Measurements from ENCODE around the gene ARPC2.

The ARPC2 gene

DNA sequence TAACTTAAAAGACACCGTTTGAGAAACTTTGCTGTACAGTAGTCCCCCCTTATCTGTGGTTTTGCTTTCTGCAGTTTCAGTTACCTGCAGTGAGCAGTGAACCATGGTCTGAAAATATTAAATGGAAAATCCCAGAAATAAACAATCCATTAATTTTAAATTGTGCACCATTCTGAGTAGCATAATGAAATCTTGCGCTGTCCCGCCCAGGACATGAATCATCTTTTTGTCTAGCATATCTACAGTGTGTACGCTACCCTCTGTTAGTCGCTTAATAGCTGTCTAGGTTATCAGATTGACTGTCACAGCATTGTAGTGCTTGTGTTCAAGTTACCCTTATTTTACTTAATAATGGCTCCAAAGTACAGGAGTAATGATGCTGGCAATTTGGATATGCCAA is 6.1 kb downstream of the ARPC2 start:
- Histone ChIP-seq H3K4me2 (ENCODE audit: low read depth, low read length, poor library complexity, severe bottlenecking) (peak overlapping the region; percentile 93), H3K9ac (ENCODE audit: low read depth, low read length, poor library complexity, severe bottlenecking) (peak overlapping the region; percentile 99), H3F3A (ENCODE audit: low read depth) (peaks cover 4% of the 10 kb centered on the region; the same call in 1 of the 2 replicates), H3K4me3 (ENCODE audit: low read length, poor library complexity, severe bottlenecking) (peak overlapping the region; percentile 87), H3K9me3 (ENCODE audit: insufficient read depth, low read depth, low read length) (no peaks in the 10 kb centered on the region), H3K27me3 (ENCODE audit: insufficient read depth, low read length, poor library complexity, severe bottlenecking) (no peaks in the 10 kb centered on the region), H3K79me2 (ENCODE audit: insufficient read depth, low read length) (peaks cover 100% of the 10 kb centered on the region), H4K20me1 (ENCODE audit: insufficient read depth, low read length, poor library complexity, severe bottlenecking) (peaks cover 77% of the 10 kb centered on the region), H3K36me3 (ENCODE audit: insufficient read depth, low read length) (peaks cover 40% of the 10 kb centered on the region; the same call in 1 of the 2 replicates), H3K4me1 (ENCODE audit: insufficient read depth, low read length, poor library complexity, severe bottlenecking) (peaks cover 69% of the 10 kb centered on the region), H3K9me2 (replicated peaks; ENCODE audit: low read depth, low read length) (no peaks in the 10 kb centered on the region), H2AFZ (ENCODE audit: low read length) (no peak overlapping the region)
- TF ChIP-seq, protein P1, sequence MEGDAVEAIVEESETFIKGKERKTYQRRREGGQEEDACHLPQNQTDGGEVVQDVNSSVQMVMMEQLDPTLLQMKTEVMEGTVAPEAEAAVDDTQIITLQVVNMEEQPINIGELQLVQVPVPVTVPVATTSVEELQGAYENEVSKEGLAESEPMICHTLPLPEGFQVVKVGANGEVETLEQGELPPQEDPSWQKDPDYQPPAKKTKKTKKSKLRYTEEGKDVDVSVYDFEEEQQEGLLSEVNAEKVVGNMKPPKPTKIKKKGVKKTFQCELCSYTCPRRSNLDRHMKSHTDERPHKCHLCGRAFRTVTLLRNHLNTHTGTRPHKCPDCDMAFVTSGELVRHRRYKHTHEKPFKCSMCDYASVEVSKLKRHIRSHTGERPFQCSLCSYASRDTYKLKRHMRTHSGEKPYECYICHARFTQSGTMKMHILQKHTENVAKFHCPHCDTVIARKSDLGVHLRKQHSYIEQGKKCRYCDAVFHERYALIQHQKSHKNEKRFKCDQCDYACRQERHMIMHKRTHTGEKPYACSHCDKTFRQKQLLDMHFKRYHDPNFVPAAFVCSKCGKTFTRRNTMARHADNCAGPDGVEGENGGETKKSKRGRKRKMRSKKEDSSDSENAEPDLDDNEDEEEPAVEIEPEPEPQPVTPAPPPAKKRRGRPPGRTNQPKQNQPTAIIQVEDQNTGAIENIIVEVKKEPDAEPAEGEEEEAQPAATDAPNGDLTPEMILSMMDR (conservative IDR thresholded peaks at IDR 0.05; ENCODE audit: low read length) = no peak
- no peak for TF ChIP-seq EZH2phosphoT487 (IDR thresholded peaks at IDR 0.05; ENCODE audit: borderline replicate concordance)

DNA sequence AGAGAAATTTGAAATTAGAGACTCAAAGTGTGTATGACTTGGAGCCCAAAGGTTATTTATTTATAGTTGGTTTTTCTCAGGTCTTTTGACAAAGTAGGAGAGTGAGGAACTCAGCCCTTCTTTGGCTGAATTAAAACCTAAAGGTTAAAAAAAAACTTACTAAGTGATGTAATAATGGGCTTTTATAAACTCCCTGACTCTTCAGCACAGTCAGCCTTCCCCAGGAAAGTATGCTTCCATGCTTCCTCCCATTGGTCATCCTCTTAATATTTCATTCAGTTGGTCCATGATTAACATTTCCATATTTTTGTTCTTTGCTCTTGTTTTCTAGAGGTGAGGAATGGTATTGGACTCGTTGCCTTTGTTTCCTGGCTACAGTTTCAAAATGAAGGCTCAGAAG is 7.2 kb downstream of the ARPC2 start:
- H3K4me3 ChIP-seq (ENCODE audit: low read length, poor library complexity, severe bottlenecking) = peak overlapping the region; percentile 87
- peaks cover 75% of the 10 kb centered on the region for H3K4me1 ChIP-seq (ENCODE audit: insufficient read depth, low read length, poor library complexity, severe bottlenecking)
- TF ChIP-seq, protein P1 (conservative IDR thresholded peaks at IDR 0.05; ENCODE audit: low read length) = no peak
- no peak for TF ChIP-seq EZH2phosphoT487 (IDR thresholded peaks at IDR 0.05; ENCODE audit: borderline replicate concordance)
- peaks cover 94% of the 10 kb centered on the region for H3K79me2 ChIP-seq (ENCODE audit: insufficient read depth, low read length)
- no peaks in the 10 kb centered on the region for H3K9me2 ChIP-seq (replicated peaks; ENCODE audit: low read depth, low read length)
- peak overlapping the region; percentile 99 for H3K9ac ChIP-seq (ENCODE audit: low read depth, low read length, poor library complexity, severe bottlenecking)
- H3K36me3 ChIP-seq (ENCODE audit: insufficient read depth, low read length) = peaks cover 49% of the 10 kb centered on the region
- H3K27me3 ChIP-seq (ENCODE audit: insufficient read depth, low read length, poor library complexity, severe bottlenecking) = no peaks in the 10 kb centered on the region
- no peaks in the 10 kb centered on the region for H3K9me3 ChIP-seq (ENCODE audit: insufficient read depth, low read depth, low read length)
- no peak overlapping the region for H2AFZ ChIP-seq (ENCODE audit: low read length)
- H4K20me1 ChIP-seq (ENCODE audit: insufficient read depth, low read length, poor library complexity, severe bottlenecking) = peaks cover 66% of the 10 kb centered on the region
- H3K4me2 ChIP-seq (ENCODE audit: low read depth, low read length, poor library complexity, severe bottlenecking) = peak overlapping the region; percentile 93
- H3F3A ChIP-seq (ENCODE audit: low read depth) = peaks cover 5% of the 10 kb centered on the region; the same call in 1 of the 2 replicates

DNA sequence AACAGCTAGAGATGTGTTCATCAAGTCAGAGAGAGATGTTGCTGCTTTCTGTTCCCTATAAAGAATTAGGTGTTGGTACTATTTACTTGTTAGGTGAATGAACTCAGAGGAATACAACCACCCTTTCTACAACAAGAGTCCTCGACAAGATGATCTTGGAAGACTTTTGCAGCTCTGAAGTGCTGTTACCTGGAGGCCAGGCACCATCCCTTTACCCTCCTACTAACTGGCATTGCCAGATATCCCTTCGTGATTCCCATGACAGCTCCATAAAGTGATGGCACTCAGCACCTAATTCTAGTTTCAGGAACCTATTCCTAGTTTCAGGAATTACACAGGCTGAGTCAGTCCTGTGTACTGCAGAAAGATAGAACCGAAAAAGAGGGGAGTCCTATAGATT is 9.9 kb downstream of the ARPC2 start:
- TF ChIP-seq, protein P1 (conservative IDR thresholded peaks at IDR 0.05; ENCODE audit: low read length) = no peak
- no peak for TF ChIP-seq EZH2phosphoT487 (IDR thresholded peaks at IDR 0.05; ENCODE audit: borderline replicate concordance)
- H3K9me3 ChIP-seq (ENCODE audit: insufficient read depth, low read depth, low read length) = no peaks in the 10 kb centered on the region
- no peak overlapping the region for H2AFZ ChIP-seq (ENCODE audit: low read length)
- peak overlapping the region; percentile 26 for H3K4me2 ChIP-seq (ENCODE audit: low read depth, low read length, poor library complexity, severe bottlenecking)
- no peak overlapping the region for H3K9ac ChIP-seq (ENCODE audit: low read depth, low read length, poor library complexity, severe bottlenecking)
- H3K27me3 ChIP-seq (ENCODE audit: insufficient read depth, low read length, poor library complexity, severe bottlenecking) = no peaks in the 10 kb centered on the region
- peaks cover 39% of the 10 kb centered on the region for H4K20me1 ChIP-seq (ENCODE audit: insufficient read depth, low read length, poor library complexity, severe bottlenecking)
- H3K36me3 ChIP-seq (ENCODE audit: insufficient read depth, low read length) = peaks cover 71% of the 10 kb centered on the region
- peaks cover 12% of the 10 kb centered on the region for H3F3A ChIP-seq (ENCODE audit: low read depth)
- peaks cover 84% of the 10 kb centered on the region for H3K79me2 ChIP-seq (ENCODE audit: insufficient read depth, low read length)
- H3K4me3 ChIP-seq (ENCODE audit: low read length, poor library complexity, severe bottlenecking) = no peak overlapping the region
- H3K9me2 ChIP-seq (replicated peaks; ENCODE audit: low read depth, low read length) = no peaks in the 10 kb centered on the region
- peaks cover 74% of the 10 kb centered on the region for H3K4me1 ChIP-seq (ENCODE audit: insufficient read depth, low read length, poor library complexity, severe bottlenecking)
